Fibroblast of lung (primary cell): ENCODE measurements around the gene SMAD5. TPM values are rescaled to one million over a fixed set of nuclear protein-coding genes. Genes with fewer than 3 reads are reported as not detected.

Source experiments
- DNase-seq, 2 donors: peaks; one replicate each; pipeline versions ENCODE4 v3.0.0 to v3.0.0-alpha.2; 2010; ENCODE audit warnings: low read depth in 2 of 2
- H2AFZ ChIP-seq: 2 replicates; pipeline ENCODE4 v1.5.1; 2012; ENCODE audit warnings: low read length, control low read depth, inconsistent platforms
- H3K27ac ChIP-seq: 2 replicates; pipeline ENCODE4 v1.5.1; 2011; ENCODE audit warnings: low read length, control low read depth; ENCODE audit not compliant: insufficient read depth
- H3K27me3 ChIP-seq: 2 replicates; pipeline ENCODE4 v1.5.1; 2011; ENCODE audit warnings: mild to moderate bottlenecking, low read length; ENCODE audit not compliant: control insufficient read depth, insufficient read depth
- H3K36me3 ChIP-seq: 2 replicates; pipeline ENCODE4 v1.5.1; 2011; ENCODE audit warnings: low read length; ENCODE audit not compliant: control insufficient read depth, insufficient read depth
- H3K4me1 ChIP-seq: 2 replicates; pipeline ENCODE4 v1.5.1; 2011; ENCODE audit warnings: low read length; ENCODE audit not compliant: control insufficient read depth, insufficient read depth; ENCODE audit errors: extremely low read depth
- H3K4me2 ChIP-seq: 2 replicates; pipeline ENCODE4 v1.5.1; 2011; ENCODE audit warnings: low read length, control low read depth; ENCODE audit not compliant: insufficient read depth; ENCODE audit errors: extremely low read depth
- H3K4me3 ChIP-seq, 4 experiments: fragments of 200-600 bp in 1 of 4; sonication (generic) in 1 of 4; replicated peaks in 1 of 4; 2 replicates each; pipeline ENCODE4 v1.5.1; 2011 to 2016; ENCODE audit warnings: low read length in 4 of 4, low read depth in 3 of 4, mild to moderate bottlenecking in 3 of 4, control low read depth in 2 of 4, inconsistent platforms in 1 of 4, mixed read lengths in 1 of 4; ENCODE audit not compliant: insufficient read depth in 1 of 4; ENCODE audit errors: control extremely low read depth in 1 of 4
- H3K79me2 ChIP-seq: 2 replicates; pipeline ENCODE4 v1.5.1; 2012; ENCODE audit warnings: mild to moderate bottlenecking, low read length, inconsistent platforms; ENCODE audit not compliant: control insufficient read depth, insufficient read depth
- H3K9ac ChIP-seq: 2 replicates; pipeline ENCODE4 v1.5.1; 2011; ENCODE audit warnings: mild to moderate bottlenecking, low read length, control low read depth; ENCODE audit not compliant: insufficient read depth
- H3K9me3 ChIP-seq: 2 replicates; pipeline ENCODE4 v1.5.1; 2012; ENCODE audit warnings: low read depth, low read length; ENCODE audit not compliant: control insufficient read depth, insufficient read depth
- H4K20me1 ChIP-seq: 2 replicates; pipeline ENCODE4 v1.5.1; 2011; ENCODE audit warnings: low read length; ENCODE audit not compliant: control insufficient read depth, insufficient read depth; ENCODE audit errors: extremely low read depth
- CTCF ChIP-seq, 2 donors: IDR thresholded peaks in 1 of 2; conservative IDR thresholded peaks in 1 of 2; 1 replicate in 1 of 2; 2 replicates in 1 of 2; pipeline ENCODE4 v1.5.1; 2011 to 2012; ENCODE audit warnings: low read length in 2 of 2, control low read depth in 1 of 2, inconsistent platforms in 1 of 2, low read depth in 1 of 2, mild to moderate bottlenecking in 1 of 2
- EZH2 ChIP-seq: IDR thresholded peaks from 2 replicates; pipeline ENCODE4 v1.5.1; 2012; ENCODE audit warnings: low read length, control low read depth, mild to moderate bottlenecking; ENCODE audit errors: missing control alignments
- polyA plus RNA-seq, 2 donors: library from polyadenylated mRNA; depleted of rRNA in 1 of 2; stranded (reverse) in 1 of 2; unstranded in 1 of 2; fragments of >200 nt; gene quantifications; 2 replicates each; pipeline ENCODE4 v1.2.1, GENCODE V29; 2011 to 2012; ENCODE audit warnings: missing spikeins in 1 of 2
- total RNA-seq: library from RNA; depleted of rRNA; stranded (reverse); fragments of >200 nt; gene quantifications from 2 replicates; pipeline ENCODE4 v1.2.1, GENCODE V29; 2014

The SMAD5 gene
- total and polyA plus RNA-seq, 2 donors (not counting 1 experiment from before 2014, with no cell fraction given) = 44.3 to 128 TPM

GRCh38 chr5:136094189-136094912 is 38.3 kb upstream of the SMAD5 start:
- TF ChIP-seq CTCF (conservative IDR thresholded peaks at IDR 0.05 in 1 of 2, IDR thresholded peaks at IDR 0.05 in 1 of 2; ENCODE audit: low read depth in 1 of 2, low read length in 2 of 2) (no peak), EZH2 (no peak)
- H3K9me3 ChIP-seq = no peaks in the 10 kb centered on the region
- H3K27me3 ChIP-seq = no peaks in the 10 kb centered on the region
- no peak overlapping the region for H3K4me3 ChIP-seq
- H3K27ac ChIP-seq = no peak overlapping the region
- H4K20me1 ChIP-seq = no peaks in the 10 kb centered on the region
- no peaks in the 10 kb centered on the region for H3K4me1 ChIP-seq
- no peak overlapping the region for H3K4me2 ChIP-seq
- no peak overlapping the region for H3K9ac ChIP-seq
- no peaks in the 10 kb centered on the region for H3K36me3 ChIP-seq
- H2AFZ ChIP-seq = no peak overlapping the region
- no peaks in the 10 kb centered on the region for H3K79me2 ChIP-seq
- no peak for DNase-seq

- H3K4me1 ChIP-seq = no peaks in the 10 kb centered on the region
- no peaks in the 10 kb centered on the region for H3K36me3 ChIP-seq
- DNase-seq = no peak
- no peaks in the 10 kb centered on the region for H4K20me1 ChIP-seq
- no peak overlapping the region for H3K4me3 ChIP-seq
- H3K27me3 ChIP-seq = no peaks in the 10 kb centered on the region
- H3K9ac ChIP-seq = no peak overlapping the region
- H3K79me2 ChIP-seq = no peaks in the 10 kb centered on the region
- H3K4me2 ChIP-seq = no peak overlapping the region
- H3K27ac ChIP-seq = no peak overlapping the region
- H3K9me3 ChIP-seq = no peaks in the 10 kb centered on the region
- H2AFZ ChIP-seq = no peak overlapping the region
- TF ChIP-seq EZH2 (no peak), CTCF (conservative IDR thresholded peaks at IDR 0.05 in 1 of 2, IDR thresholded peaks at IDR 0.05 in 1 of 2; ENCODE audit: low read depth in 1 of 2, low read length in 2 of 2) (no peak)
Measured at GRCh38 chr5:136094913-136095641, 37.6 kb upstream of the SMAD5 start.

GRCh38 chr5:136098176-136098575 is 34.5 kb upstream of the SMAD5 start:
- no peak for DNase-seq
- Histone ChIP-seq H3K79me2 (no peaks in the 10 kb centered on the region), H3K36me3 (no peaks in the 10 kb centered on the region), H3K4me3 (no peak overlapping the region), H3K4me1 (no peaks in the 10 kb centered on the region), H3K4me2 (no peak overlapping the region), H2AFZ (no peak overlapping the region), H4K20me1 (no peaks in the 10 kb centered on the region), H3K27me3 (no peaks in the 10 kb centered on the region), H3K27ac (no peak overlapping the region), H3K9me3 (no peaks in the 10 kb centered on the region), H3K9ac (no peak overlapping the region)
- no peak for TF ChIP-seq EZH2
- TF ChIP-seq CTCF (conservative IDR thresholded peaks at IDR 0.05 in 1 of 2, IDR thresholded peaks at IDR 0.05 in 1 of 2; ENCODE audit: low read depth in 1 of 2, low read length in 2 of 2) = no peak
